Mesenteric fat pad (tissue), 1 donor: Measurements from ENCODE around the gene KIF16B. TPM values are rescaled to one million over a fixed set of nuclear protein-coding genes. Genes with fewer than 3 reads are reported as not detected.

Source experiments
- DNase-seq: peaks from one replicate; pipeline ENCODE4 v3.0.0-alpha.2; 2020; ENCODE audit warnings: low spot score
- total RNA-seq: library from RNA; stranded (reverse); fragmentation: NEBNext Ultra II Directional; extraction: Animal tissue kit (Norgen Biotek cat#: 25700); gene quantifications from one replicate; pipeline ENCODE4 v1.2.1, GENCODE V29; 2021
- donor health status: DM: yes; HTN: yes; CAD: no.

Gene KIF16B
- total RNA-seq, 1 donor from 2014 or later = 19.7 TPM

DNA sequence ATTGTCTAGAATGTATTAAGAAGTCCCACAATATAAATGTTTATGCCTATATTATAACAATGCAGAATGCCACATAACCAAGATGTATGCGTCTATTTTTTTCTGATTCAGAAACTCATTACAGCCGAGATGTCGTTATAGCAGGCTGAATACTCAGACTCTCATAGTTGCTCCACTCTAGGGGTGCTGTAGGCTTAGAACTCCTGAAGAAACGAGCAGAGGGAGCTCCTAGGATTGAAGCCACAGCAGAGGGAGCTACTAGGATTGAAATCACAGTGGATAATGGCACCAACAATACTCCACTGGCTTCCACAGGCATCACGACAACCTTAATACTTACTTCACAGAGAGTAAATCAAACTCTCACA, 208.9 kb downstream of the KIF16B start:
- DNase-seq = no peak

DNA sequence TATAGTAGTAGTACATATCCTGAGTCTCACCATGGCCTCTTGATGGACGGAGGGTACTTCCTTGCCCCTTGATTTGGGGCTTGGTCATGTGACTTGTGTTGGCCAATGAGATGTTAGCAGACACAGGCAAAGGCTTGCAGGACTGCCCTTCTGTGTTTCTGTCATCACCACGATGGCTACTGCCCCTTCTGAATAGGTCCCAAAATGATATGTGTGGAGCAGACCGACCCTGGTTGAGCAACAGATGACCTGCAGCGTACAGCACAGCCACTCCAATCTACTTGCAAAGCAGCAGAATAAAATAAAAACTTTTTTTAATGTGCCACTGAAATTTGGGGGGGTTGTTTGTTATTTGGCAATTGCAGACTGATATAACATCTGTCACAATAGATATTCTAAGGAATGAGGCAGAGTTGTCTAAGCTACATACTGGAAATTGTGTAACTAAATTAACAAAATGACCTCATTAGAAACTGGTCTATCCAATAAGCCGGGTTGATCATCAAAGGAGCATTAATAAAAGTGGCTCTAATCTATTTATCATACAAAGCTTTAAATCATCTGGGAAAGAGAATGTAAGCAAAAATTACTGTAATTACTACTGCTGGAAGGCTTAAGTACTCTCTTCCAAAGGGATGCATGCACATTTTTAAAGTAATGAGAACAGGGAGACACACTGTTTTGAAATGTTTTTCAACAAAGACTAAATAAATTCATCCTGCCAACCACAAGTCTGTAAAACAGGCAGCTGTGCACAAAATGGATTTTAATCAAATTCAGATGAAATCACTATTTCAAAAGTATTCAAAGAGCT, 209.5 kb downstream of the KIF16B start:
- no peak for DNase-seq

DNA sequence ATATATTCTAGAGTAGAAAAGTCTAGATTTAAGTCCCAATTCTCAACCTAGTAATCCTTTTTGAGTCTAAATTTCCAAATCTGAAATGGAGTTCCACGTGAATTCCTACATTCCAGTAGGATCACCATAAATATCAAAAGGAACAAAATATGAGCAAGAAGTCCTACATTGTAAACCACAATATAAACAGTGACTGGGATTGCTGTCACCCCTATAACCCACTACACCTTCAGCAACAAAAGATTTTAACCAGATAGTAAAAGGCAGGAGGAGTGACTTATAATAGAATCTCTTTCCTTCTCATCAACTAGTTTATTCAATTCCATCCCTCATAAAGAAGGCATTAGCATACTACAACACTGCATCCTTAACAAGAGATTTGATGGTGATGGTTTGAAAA, 210.6 kb downstream of the KIF16B start:
- DNase-seq = no peak

DNA sequence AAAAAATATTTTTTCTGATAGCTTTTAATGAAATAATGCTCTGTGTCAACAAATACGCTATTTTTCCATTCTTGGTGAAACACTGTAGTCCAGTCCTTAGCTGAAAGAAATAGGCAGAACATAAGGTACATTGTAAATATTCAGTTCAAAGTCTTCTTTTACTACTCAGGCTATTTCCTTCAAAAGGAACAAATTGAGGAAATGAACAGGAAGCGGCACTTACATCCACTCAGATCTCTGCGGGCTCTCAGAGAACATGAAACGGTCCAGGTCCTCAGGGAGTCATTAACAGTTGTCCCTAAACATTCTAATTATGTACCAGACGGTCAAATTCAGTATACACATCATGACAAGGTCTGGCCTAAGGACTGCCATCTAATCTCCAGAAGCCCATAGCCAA, 212.6 kb downstream of the KIF16B start:
- DNase-seq = no peak

DNA sequence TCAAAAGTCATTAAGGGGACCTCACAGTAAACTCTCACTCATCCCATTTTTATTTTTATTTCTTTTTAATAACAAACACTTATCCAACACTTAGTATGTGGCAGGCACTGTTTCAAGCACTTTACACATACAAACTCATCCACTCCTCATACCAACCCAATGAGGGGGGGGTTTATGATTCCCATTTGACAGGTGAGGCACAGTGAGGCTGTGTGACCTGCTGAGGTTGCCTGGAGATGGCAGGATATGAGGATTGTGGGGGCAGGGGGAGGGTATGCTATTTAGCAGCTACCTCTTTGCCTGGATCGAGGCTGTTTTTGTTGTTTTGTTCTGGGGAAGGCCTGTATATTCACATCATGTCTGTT, 219.8 kb downstream of the KIF16B start:
- DNase-seq = no peak

DNA sequence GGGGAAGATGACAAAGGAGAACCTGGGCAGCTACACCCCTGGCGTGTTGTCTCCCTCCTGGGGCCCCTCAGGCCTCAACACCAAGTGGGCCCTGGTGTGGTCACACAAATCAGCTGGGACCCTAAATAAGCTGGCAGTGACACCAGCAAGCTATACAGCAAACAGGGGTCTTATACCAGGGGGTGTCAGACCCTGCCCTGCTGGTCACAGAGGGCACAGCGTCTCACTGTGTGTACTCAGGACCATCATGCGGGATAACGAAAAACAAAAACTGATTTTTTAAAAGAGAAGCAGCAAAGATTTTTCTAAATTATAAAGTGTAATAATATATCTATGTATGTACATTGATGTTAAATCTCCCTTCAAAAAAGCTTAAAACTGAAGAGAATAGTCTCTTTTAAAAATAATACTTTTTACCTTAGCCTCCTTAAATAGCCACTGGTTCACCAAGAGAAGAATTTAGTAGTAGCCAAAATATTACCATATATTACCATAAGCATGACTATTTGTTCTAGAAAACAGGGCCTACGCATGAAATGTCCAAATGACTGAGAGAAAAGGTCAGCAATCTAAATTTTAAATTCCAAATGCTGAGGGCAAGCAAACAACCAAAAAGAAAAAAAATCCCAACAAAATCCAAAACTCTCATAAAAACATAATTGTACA, 220.4 kb downstream of the KIF16B start:
- DNase-seq = no peak

DNA sequence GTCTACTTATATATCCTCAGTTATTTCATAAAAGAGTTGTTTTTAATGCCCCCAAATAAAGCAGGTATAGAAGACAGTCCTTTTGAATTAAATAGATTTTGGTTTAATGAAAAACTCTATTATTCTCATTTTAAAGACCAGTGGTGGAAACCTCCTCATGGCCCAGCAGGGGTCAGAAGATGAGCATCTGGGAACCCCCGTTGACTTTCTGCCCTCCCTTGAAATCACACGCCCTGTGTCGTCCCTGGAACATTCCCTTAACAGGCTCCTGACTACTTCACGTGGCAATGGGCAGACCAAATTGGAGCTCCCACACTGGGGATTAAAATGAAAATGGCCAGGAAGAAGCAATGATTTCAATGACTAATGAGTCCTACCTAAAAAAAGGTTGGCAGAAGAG, 220.9 kb downstream of the KIF16B start:
- DNase-seq = no peak

DNA sequence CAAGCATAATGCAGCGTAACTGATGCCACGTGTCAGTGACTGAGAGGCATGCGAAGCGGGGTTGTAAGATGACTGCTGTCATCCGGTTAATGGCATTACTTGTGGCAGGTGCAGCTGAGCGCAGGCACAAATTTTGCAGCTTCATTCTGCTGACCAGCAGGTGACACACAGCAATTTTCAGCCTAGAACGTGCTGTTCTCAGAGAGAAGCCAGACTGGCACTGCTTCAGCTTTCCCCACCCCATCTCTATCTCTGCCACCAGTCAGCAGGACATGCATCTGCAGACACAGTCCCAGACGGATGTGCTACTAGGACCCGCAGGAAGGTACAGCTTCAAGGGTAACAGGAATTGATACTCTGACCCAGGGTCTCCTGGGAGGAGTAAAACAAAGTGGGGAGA, 221.8 kb downstream of the KIF16B start:
- no peak for DNase-seq

DNA sequence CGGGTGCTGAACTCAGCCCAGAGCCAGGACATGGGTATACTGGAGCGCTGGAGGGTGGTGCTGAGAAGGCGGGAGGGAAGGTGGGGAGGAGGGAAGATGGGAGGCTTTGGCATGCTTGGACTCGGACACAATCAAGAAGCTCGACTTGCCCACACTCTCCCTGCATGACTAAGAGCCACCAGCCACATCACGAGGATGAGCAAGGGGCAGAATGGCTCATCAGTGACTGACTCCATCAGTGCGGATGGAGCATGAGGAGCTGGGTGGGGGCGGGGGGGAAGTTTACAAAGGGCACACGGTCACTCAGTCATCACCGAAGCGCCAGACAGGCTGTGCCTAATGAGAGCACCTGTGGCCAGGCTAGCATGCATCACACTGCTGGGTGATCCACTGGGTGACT, 222.8 kb downstream of the KIF16B start:
- no peak for DNase-seq

DNA sequence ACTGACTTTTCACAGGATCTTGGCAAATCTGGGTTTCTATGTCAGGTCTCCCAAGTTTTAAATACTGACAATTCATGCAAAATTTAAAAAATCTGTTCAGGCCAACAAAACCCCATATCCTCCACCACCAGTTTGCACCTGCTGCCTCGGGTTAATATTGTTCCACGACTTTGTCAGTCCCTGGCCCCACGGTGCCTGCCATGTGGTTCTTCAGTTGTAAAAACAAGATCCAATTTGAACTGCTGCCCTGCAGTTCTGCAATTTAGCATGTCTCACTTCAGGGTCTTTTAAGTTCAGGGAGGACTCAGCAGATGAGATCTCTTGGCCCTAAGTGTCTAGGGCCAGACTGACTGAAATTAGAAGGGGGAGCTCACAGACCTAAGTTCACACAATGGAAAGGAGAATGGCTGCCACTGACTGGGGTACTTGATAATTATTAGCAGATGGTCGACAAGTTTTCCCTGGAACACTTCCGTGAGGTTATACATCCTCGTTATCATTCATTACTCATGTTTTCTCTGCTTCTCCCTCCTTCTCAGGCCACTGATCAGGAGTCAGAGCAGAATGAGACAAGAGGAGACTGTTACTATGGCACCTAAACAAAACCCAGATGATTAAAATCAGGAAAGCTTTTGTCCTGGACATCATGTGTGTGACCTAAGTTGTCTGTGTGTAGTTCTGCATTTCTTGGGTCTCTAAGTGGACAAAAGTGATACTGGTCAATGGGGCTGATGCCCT, 223.6 kb downstream of the KIF16B start:
- DNase-seq = no peak

DNA sequence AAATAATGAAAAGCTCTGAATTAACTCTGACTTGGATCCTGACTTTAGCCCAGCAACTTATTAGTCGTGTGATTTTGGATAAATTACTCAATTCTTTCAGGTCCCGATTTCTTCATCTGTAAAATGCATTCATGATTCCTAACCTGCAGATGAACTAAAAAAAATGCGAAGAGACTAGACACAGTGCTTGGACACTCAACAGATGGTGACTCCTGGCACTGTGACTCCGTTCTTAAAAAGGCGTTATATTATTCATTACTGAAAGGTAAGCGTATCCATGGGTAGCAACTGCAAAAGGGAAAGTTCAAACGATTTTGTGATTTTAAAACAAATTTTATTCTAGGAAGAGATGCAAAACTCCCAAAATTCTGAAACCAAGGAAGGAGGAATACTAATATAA, 226.3 kb downstream of the KIF16B start:
- no peak for DNase-seq

DNA sequence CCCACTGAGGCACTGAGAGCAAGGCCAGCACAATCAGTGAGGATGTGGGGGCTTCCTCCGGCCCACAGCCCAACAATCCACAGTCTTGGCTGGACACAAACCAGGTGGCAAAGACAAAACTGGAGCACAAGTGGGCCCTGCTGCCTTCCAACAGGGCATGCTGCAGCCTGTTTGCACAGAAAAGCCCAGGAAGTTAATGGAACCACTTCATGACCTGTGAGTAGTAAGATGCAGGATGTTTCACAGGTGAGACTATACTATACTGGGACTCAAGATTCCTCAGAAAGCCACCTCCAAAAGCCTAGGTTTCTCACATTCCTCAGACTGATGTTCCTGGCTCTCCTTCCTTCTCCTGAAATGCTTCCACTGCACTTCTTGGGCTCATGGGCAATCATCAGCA, 235.5 kb downstream of the KIF16B start:
- DNase-seq = no peak

DNA sequence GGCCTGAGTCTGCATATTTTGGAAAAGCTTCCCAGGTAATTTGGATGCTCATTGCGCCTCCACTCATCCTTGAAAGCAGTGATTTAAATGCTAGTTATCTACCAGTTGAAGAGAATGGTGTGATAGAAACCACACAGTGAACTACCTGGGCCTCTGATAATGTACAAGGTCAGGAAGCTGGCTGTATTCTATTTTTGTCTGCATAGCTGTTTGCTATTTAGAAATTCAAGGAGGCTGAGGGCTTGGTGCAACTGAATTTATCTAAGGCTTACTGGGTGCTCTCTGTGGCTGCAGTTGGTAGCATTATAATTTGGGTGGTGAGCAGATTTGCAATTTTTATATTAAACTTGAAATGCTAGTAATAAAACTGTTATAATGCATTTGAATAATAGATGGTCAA, 245.6 kb downstream of the KIF16B start:
- DNase-seq = no peak

DNA sequence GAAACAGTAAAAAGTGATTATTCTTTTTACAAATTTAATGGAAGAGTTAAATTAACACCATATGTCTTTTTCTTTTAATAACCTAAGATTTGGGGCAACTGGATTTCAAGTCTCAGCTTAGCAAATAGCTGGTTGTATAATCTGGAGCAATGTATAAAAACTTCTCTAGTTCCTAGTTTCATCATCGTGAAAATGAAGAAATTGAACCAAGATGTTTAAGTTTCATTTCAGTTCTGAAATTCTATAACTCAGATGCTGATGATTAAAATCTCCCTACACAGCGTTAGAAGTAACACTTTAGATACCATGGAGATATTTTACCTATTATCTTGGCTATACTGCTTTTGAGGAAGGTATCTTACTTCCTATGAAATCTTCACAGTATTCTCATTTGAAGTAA, 252.0 kb downstream of the KIF16B start:
- no peak for DNase-seq

DNA sequence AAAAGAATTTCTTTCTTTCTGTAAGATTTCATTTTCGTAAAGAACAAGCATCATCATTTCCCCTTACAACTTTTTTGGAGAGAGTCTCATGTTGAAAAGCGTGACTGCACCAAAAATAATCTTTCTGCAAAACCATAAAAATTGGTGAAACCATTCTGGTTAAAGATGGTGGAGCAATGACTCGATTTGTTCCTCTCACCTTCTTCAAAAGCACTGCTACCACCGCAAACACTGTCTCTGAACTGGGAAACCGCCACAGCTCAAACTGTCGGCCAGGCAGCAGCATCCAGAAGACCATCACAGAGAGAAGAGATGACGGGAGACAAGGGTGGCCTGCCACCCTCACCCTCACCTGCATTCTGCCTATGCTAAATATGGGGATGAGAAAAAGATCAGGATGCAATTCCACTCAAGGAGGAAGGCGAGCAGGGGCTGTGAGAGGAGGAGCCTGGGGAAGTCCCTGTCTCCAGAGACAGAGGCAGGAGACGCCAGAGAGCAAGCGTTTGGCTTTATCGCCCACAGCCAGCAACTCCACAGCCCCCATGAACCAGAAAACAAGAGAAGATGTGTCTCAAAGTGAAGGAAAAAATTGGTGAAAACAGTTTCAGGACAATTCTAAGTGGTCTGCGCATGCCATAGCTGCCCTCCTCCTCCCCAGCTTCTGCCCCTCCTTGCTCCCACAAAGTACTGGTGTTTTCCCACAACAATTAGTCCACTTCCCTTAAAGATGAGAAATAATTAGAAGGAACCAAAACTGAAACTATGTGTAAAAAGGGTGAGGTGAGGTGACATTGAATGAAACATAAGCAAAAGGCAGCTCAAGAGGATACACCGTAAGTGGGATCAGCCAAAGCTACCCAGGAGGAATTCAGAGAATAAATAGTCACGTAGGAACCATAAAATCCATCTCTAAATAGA, 255.5 kb downstream of the KIF16B start:
- DNase-seq = no peak

DNA sequence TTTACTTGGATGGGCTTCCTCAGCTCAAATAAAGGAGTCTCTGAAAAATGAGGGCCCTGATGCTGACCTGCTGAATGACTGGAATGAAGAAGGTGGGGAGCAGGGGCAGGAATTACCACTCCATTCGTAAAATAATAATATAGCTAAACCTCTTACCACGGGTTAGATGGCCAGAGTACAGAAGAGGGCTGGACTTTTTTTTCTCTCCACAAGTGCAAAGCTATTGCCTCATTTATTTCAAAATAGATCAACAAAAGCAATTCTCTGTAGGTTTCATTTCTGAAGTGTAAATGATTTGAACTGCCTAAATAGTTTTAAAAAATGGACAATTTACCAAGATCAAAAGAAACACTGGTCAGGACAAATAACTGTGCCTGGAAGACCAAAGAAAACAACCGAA, 256.7 kb downstream of the KIF16B start:
- DNase-seq = no peak

DNA sequence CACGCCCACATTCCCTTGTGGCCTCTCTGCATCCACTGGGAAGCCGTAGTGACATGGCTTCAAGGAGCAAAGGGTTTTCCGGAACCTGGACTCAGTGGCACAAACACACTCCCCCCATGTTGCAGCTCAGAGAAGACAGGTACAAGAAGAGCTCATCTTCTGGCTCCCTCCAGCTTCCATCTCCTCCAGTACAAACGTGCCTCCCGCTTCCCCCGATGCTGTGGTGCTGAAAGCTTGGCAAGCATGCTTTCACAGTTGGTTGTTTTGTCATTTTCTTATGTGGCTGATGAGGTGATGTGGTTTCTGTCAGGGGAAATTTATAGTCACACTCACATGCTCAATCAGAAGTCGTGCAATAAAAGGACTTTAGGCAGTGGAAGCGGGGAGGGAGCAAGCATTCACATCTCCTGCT, 258.5 kb downstream of the KIF16B start:
- no peak for DNase-seq

DNA sequence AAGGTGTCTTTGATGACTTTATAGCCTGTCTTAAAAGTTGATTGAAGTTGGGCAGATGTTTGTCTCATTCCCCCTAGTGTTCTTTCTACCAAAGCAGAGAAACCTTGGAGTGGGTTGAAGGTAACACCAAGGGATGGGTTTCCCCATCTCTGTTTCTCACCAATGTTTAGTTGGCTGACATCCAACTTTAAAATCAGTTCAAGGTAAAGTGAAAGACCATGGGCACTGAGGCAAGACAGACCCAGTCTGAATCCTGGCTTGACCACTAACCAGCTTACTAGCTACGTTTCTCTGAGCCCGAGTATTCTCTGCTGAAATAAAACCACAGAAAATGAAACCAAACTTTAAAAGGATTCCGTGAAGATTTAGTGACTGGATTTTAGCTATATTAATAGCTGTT, 258.9 kb downstream of the KIF16B start:
- DNase-seq = no peak

DNA sequence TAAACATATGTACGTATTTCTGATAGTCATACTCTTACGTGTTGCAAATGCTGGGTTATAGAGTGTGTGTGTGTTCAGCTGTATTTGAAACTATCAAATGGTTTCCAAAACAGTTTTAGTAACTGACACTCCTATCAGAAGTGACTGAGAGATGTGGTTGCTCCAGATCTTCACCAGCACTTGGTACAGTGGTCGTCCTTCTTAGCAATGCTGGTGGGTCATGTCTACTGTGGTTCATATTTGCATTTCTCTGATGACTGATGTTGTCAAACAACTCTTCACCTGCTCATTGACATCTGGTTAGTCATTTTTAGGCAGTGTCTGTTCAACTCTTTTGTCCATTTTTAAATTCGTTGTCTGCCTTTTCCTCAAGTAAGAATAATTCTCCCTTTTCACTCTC, 259.3 kb downstream of the KIF16B start:
- DNase-seq = no peak

DNA sequence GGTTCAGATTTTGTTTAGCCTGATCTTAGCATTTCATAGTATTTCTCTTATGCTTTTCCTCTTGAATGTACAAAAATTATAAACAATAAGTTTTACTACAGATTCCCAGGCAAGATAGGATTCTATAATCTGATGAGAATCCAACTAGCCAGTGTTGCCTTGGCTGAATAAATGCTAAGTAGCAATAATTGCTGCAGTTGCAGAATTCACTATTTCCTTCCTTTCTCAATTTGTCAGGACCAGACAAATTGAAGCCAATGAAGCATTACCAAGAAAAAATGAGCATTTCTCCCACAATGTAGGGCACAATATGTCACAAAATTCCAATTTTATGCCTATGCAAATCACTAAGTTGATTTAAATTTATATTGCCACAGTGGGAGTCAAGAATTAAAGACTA, 260.2 kb downstream of the KIF16B start:
- no peak for DNase-seq

DNA sequence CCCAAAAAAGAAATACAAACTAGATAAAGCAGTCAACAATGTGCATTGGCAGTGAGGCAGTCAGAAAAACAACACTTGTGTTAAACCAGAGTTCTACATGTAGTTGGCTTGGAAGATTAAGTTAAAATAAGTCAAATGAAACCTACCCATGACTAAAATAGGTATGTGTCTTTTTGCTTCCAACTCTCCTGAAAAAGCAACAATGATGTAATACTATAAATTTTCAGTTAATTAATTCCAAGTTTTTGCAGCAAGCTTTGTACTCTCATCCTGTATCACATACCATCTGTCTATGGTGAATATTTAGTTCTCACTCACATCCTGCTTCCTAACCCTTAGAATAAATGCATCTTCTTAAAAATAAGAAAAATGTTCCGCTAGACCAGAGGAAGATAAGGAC, 261.5 kb downstream of the KIF16B start:
- no peak for DNase-seq
